A172 (cell line): Measurements from ENCODE around the gene S100A6. TPM values are rescaled to one million over a fixed set of nuclear protein-coding genes. Genes with fewer than 3 reads are reported as not detected.
"Not testable (repeated sequence)": the region's sequence is repeated elsewhere in the genome, so short reads cannot be mapped to it uniquely, and the experiment has no call there.

ENCODE experiments used
- DNase-seq: peaks from one replicate; pipeline ENCODE4 v3.0.0-alpha.2; 2015; ENCODE audit warnings: low spot score
- total RNA-seq: library from RNA; depleted of rRNA; stranded (reverse); fragments of >200 nt; shearing (Covaris generic); gene quantifications from 2 replicates; pipeline ENCODE4 v1.2.3, GENCODE V29; 2014; rRNA removed

S100A6 gene
- 1,463 and 1,751 TPM in 2 replicates for total RNA-seq

DNA sequence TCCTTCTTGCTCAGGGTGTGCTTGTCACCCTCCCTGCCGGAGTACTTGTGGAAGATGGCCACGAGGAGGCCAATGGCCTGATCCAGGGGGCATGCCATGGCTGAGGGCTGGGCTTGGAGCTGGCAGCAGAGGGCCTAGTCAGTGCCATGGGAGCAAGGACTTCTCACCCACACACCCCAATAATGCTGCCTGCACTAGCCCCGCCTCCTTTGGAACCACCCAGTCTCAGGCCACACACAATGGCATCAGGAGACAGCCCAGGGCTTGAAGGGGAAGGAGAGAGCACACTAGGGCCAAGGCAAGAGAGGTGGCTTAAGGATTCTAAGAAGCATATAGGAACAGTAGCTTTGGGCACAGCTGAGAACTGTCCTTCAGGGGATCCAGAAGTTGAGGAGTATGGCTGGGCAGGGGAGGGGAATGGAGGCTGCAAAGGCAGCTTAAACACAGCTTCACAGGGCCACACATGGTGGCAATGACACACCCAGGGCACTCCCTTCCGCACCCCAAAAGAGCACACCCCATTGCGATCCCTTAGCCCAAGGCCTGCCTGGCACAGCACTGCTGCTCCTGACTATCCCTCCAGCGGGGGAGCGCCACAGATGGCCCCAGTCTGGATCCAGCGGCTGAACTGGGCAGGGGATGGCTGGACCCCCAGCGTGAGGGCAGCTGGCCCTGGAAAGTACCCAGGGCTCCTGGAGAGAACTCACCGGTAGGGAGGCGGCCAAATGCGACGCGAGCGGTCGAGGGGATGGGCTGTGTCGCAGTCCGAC is at the start of gene S100A6:
Gene S100A6 (minus strand): TSS at position 750 of the 770 bp plus-strand sequence. CDS start 652 bp downstream, at position 98.
- DNase-seq, result peak; percentile 89

DNA sequence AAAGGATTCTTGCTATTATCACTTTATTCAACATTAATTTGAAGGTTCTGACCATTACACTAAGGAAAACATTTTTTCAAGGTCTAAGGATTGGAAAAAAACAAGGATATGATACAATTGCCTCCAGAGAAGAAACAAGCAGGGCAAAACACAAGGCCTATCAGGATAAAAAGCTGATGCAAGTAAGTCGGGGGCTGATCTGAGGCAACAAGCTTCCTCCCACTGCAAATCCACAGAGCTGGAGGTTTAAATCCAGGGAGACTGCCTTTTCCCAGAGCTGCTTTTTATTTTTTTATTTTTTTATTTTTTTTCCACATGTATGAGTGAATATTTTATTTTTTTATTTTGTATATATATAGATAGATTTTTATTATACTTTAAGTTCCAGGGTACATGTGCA is 49.2 kb upstream of the S100A6 start:
- no peak for DNase-seq

DNA sequence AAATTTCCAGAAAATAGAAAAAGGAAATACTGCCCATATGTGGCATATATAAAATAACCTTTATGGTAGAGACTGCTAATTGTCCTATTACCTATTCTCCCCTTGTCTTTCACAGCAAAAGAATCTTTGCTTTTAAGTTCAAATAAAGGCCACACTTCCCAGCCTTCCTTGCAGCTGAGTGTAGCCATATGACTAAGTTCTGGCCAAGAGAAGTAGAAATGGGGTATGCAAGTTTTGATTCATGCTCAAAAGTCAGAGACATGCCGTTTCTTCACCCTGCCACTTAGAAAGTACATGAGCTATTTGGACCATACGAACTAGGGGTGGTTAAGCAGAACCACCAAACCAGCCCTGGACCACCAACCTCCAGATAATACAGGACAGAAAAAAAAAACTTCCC is 48.2 kb upstream of the S100A6 start:
- no peak for DNase-seq

DNA sequence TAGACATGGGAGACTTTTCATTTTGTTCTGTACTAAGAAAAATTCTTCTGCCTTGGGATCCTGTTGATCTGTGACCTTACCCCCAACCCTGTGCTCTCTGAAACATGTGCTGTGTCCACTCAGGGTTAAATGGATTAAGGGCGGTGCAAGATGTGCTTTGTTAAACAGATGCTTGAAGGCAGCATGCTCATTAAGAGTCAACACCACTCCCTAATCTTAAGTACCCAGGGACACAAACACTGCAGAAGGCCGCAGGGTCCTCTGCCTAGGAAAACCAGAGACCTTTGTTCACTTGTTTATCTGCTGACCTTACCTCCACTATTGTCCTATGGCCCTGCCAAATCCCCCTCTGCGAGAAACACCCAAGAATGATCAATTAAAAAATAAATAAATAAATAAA is 47.7 kb upstream of the S100A6 start:
- DNase-seq, result not testable (repeated sequence)

DNA sequence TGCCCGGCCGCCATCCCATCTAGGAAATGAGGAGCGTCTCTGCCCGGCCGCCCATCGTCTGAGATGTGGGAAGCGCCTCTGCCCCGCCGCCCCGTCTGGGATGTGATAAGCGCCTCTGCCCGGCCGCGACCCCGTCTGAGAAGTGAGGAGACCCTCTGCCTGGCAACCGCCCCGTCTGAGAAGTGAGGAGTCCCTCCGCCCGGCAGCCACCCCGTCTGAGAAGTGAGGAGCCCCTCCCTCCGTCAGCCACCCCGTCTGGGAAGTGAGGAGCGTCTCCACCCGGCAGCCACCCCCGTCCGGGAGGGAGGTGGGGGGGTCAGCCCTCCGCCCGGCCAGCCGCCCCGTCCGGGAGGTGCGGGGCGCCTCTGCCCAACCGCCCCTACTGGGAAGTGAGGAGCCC is 47.0 kb upstream of the S100A6 start:
- not testable (repeated sequence) for DNase-seq

DNA sequence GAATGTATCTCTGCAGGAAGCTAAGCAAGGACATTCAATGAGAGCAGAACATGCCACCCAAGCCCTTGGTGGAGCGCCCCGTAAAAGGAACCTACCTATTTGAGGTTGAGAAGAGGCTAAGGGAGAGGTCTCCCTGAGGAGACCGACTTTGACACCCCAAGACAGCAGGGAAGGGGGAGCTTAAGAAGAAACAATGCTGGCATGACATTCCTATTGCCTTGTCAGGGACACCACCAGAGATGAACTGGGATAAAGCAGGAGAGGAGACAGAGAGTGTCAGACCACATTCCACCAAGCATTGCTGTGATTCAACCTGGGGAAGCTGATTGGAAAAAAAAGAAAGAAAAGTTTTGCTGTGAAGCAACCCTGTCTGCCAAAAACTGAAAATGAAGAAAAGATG is 43.1 kb upstream of the S100A6 start:
- DNase-seq, result no peak

DNA sequence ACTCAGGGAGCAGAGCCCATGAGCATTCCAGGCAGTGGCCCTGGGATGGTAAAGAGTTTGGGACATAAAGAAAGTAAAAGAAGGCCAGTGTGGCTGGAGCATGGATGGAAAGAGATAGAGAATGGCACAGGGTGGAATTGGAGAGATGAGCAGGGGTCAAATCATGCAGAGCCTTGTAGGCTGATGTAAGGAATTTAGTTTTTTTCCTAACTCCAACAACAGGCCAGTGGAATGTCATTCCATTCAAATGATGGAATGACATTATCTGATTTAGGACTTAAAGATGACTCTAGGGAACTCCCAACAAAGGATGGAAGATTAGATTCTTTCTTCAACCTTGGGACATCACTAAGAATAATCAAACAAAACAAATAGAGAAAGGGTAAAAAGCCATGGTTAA is 42.7 kb upstream of the S100A6 start:
- DNase-seq, result peak; percentile 64

DNA sequence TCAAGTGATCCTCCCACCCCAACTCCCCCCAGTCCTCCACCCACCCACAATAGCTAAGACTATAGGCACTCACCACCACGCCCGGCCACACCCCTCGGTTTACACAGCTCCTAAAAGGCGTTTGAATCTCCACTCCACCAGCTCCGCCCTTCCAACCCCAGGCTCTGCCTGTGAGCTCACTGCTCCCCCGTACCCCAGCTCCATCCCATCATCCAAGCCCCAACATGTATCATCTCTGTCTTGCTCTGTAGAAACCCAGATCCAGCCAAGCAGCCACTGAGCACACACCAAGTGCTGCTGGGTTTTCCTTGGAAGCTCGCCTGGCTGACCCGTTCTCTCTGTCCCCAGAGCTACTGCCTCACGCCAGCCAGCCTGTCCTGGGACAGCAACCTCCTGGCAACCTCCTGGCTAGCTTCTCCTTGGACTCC is 41.8 kb upstream of the S100A6 start:
- DNase-seq, result peak; percentile 54

DNA sequence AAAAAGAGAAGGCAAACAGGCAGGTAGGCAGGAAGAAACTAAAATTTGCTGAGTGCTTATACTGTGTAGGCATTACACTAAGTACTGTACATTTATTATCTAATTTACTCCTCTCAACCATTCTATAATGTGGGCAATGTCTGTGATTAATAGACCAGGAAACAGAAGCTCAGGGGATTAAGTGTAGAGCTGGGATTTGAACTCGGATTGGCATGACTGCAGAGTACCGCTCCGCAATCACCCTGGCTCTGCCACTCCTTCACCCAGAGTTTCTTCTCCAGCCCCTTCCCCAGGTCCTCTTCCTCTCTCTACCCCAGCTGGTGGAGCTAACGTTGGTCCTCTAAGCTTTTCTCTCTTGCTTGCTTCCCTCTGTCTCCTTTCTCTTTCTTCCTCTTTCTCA is 41.3 kb upstream of the S100A6 start:
- DNase-seq, result no peak

DNA sequence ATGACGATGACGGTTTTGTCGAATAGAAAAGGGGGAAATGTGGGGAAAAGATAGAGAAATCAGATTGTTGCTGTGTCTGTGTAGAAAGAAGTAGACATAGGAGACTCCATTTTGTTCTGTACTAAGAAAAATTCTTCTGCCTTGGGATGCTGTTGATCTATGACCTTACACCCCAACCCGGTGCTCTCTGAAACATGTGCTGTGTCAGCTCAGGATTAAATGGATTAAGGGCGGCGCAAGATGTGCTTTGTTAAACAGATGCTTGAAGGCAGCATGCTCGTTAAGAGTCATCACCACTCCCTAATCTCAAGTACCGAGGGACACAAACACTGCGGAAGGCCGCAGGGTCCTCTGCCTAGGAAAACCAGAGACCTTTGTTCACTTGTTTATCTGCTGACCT is 39.7 kb upstream of the S100A6 start:
- not testable (repeated sequence) for DNase-seq

DNA sequence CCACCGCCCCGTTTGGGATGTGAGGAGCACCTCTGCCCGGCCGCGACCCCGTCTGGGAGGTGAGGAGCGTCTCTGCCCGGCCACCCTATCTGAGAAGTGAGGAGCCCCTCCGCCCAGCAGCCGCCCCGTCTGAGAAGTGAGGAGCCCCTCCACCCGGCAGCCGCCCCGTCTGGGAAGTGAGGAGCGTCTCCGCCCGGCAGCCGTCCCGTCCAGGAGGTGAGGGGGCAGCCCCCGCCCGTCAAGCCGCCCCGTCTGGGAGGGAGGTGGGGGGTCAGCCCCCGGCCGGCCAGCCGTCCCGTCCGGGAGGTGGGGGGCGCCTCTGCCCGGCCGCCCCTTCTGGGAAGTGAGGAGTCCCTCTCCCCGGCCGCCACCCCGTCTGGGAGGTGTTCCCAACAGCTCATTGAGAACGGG is 39.3 kb upstream of the S100A6 start:
- not testable (repeated sequence) for DNase-seq

DNA sequence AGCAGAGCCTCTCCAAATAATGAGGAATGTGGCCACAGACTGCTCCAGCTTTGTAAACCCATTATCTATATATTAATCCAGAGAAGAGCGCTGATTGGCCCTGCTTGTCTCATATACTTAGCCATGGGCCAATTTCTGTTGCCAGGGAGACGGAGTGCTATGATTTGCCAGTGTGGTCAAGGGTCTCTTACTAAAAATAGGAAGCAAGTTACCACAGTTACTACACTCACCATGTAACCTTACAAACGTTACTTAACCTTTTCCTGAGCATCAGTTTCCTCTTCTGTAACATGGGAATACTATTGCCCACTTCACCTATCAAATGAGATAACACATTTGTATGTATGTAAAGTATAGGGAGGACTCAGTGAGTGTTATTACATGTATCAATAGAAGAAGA is 37.6 kb upstream of the S100A6 start:
- no peak for DNase-seq

DNA sequence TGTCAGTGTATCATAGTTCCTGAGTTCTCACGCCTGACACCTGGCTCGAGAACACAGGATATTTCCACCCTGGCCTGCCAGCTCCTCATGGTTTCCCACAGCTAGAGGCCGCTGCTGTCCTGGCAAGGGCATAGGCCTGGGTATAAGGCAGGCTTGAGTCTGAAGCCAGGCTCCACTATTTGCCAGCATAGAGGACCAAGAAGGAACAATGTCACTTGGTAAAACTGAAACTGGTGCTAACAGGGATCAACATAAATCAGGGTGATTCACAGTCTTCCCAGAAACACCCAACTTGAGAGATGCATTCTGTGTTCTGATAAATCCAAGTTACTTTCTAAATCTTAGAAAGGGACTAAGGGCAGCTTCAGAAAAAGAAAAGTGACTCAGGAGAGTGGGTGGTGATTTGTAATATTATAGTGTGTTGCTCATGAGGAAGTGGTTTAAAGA is 36.8 kb upstream of the S100A6 start:
- peak; percentile 97 for DNase-seq

DNA sequence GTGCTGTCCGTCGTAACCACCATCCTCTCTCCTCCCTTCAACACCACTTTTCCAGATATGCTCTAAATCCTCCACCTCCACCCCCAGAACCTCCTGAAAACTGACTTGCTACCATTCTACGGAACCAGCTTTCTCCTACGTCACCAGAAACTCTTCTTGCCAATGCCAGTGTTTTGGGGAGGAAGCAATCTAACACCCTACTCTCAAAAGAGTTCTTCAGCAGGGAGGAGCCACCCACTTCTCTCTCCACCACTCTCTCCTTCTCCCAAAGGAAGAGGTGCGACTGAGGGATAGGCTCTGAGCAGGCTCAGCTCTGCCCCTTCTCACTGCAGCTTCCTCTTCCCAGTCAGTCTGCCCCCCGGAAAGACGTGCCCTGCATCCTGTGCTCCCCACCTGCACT is 35.9 kb upstream of the S100A6 start:
- DNase-seq, result no peak

DNA sequence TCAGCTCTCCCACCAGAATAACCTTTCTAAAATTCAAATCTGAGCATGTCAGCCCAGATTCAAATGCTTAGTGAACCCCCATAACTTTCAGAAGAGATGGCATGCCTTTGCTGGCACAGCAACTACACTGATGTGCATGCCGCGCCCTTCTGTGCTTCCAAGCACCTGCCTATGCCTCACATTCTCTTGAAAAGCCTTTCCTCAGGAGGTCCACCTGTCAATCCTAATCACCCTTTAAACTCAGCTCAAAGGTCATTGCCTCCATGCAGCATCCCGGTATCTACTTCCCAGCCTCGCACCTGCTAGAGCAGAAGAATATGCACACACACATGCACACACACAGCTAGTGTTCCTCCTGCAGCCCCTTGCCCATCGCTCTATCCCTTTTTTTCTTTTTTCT is 35.1 kb upstream of the S100A6 start:
- no peak for DNase-seq

DNA sequence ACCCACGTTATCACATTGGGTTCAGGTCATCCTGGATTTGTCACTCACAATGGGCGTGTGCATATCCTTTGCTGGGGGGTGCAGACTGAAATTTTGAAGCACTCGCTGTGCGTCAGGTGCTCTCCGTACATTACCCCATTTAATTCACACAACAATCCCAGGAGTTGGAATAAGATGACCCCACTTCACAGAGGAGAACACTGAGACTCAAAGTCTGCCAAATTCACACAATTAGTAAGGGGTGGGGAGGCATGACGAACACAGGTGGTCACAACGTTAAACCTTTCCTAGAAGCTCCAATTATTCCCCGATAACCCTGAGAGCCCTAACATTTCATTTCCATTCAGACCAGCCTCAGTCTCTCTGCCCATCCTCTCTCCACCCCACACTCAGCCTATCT is 33.7 kb upstream of the S100A6 start:
- no peak for DNase-seq

DNA sequence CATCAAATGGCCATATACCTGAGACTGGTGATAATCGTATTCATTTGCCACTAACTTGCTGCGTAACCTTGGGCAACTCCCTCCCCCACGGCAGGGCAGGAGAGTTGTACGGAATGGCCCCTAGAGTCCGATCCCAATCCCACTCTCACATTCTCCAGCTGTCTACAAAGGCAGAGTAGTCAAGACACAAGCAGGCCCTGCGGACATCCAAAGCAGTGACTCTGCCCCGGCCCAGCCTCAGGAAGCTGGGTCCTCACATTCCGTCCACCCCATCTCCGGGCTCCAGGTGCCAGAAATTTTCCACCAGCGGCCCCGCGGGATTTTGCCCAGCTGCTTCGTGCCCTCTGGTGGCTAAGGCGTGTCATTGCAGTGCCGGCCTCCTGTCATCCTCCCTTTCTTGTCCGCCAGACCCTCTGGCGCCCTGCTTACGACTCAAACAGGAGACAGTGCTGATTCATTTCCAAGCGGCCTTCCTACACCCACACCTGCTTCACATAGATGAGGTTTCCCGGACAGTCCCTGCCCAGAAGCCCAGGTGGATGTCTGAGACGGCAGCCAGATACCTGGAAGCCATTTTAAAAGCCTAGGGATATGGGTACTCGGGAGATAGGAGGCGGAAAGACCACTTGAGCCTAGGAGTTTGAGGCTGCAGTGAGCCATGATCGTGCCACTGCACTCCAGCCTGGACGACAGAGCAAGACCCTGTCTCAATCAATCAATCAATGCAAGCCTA is 32.7 kb upstream of the S100A6 start:
- peak; percentile 98 for DNase-seq

DNA sequence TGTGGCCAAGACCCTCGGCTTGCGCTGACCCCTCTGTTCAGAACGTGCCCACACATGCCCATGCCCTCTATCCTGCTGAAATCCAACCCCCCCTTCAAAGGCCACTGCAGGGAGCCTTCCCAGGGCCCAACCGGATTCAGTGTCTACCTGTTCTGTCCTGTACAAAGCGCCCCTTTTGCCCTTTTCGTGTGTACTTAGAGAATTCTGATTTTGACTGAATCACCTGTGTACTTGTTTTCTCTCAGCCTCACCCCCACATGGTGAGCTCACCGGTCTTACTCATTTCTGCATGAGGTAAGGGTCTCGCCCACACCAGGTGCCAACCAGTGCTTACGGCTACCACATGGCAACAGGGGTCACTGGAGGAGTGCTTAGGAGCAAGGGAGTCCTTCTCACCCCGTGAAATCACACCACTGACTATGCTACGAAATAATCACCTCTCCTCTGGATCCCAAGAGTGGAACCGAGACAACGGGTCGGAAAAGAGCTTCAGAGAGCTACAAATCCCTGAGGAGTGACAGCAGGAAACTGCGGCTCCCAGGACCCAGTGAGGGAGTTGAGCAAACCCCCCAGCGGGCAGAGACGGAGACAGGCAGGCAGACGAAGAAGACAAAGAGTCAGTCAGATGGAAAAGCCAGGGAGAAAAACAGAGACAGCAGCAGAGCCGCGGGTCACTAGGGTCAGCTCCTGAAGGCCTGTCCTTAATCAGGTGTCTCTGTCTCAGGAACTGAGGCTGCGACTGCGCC is 32.0 kb upstream of the S100A6 start:
- peak; percentile 83 for DNase-seq

DNA sequence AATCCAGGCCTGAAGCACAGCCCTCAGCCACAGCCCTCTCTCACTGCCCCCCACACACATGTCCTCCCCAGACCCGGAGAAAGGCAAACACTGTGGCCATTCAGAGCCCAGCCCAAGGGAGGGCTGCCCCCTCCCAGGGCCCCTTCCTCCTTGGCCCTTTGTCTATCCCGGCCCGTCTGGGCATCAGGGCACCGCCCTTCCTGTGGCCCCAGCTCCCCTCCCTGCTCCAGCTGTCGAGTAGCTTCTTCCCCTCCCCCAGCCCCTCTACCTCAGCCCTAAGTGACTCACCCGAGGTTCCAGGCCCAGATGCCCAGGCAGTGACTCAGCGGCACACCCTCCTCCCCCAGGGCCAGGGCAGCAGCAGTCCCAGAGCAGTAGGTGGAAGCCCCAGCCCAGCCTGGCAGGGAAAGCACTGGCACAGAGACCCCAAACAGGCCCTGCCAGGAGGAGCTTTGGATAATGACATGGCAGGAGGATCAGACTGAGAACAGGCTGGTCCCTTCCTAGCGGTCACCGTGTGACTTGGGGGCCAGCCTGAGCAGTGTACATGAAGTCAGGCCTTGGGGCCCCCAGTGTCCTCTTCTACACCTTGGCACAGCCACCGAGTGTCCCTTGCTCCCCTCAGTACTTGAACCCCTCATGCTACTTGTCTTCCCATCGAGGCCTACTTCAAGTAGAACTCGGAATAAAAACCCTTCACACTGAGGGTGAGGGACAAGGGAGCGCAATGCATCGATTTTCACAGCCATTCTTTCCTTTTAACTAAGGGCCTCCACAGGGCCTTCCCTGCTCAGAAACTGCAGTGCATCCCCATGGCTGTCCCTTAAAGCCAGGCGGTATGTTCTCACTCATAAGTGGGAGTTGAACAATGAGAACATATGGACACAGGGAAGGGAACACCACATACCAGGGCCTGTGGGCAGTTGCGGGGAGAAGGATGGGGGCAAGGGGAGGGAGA is 30.9 kb upstream of the S100A6 start:
- peak; percentile 100 for DNase-seq

DNA sequence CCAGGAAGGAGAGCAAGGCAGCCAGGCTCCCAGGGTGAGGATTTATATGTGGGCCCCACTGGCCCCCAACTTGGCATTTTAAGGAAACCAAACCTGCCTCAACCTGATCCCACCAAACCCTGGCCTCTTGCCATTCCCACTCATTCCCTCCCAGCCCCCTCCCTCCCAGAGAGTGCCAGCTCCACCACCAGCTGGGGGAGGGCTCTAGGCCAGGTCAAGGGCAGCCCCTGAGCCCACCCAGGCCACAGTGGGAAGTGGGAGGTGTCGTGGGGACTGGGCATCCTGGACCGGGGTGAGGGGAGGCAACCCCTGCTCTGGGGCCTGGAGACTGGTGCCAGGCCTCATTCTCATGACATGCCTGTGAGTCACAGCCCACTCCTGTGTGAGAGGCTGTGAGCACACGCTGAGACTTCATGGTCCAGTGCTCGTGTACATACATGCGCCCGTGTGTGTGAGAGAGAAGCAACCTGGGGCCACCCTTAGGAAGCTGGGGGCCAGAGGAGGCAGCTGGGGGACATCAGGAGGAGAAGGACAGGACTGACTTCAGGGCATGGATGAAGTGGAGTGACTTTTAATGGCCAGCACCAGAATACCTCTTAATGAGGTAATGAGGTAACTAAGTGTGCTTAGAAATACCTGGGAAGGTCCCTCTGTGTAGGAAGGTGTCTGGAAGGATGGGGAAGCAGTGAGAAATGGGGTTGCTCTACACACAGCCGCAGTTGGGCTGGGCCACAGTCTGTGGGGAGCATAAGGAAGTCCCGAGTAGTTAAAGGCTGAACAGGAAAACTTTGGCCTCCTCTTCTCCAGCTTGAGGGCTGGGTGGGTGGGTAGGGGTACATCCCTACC is 30.0 kb upstream of the S100A6 start, which contains the start of gene S100A2:
Gene S100A2 (minus strand): TSS at position 316 of the 846 bp plus-strand sequence. CDS start 1,967 bp downstream, outside the sequence.
- DNase-seq, result peak; percentile 97
